NCI-H2029 (cell line): Measurements from ENCODE around the gene IFNA10.
"Not testable (repeated sequence)": the region's sequence is repeated elsewhere in the genome, so short reads cannot be mapped to it uniquely, and the experiment has no call there.

Source experiments
- DNase-seq: peaks from one replicate; lab custom pipeline; 2025; lab: John Stamatoyannopoulos, UW

The IFNA10 gene

GRCh38 chr9:21194867-21195776, 11.8 kb downstream of the IFNA10 start:
- DNase-seq: not testable (repeated sequence)

DNA sequence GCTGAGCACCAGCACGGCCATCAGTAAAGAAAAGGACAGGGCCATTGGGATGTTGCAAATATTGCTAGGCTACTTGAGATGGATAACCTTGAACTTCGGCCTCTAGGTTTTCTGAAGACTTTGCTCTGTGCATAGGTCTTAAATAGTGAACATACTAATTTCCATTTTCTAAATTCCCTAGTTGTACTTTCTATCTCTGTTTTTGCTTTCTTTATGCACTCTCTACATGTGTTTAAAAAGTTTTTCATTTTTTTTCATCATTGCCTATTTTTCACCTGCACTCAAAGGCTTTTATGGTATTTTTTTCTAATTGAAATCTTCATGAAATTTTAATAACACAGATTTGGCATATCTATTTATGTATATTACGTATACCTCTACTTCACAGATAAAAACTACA, 19.5 kb downstream of the IFNA10 start, which contains the start of gene IFNA4:
Gene IFNA4, minus strand, starts transcription at position 101 of the 400 bp plus-strand sequence. Its CDS starts 56 bp downstream, at position 45.
- not testable (repeated sequence) for DNase-seq

- not testable (repeated sequence) for DNase-seq
Observed at GRCh38 chr9:21182810-21183736, 23.9 kb downstream of the IFNA10 start.

GRCh38 chr9:21174671-21175070, 32.3 kb downstream of the IFNA10 start:
- DNase-seq: no peak

- DNase-seq: no peak
Observed at GRCh38 chr9:21172156-21172555, 34.8 kb downstream of the IFNA10 start.

DNA sequence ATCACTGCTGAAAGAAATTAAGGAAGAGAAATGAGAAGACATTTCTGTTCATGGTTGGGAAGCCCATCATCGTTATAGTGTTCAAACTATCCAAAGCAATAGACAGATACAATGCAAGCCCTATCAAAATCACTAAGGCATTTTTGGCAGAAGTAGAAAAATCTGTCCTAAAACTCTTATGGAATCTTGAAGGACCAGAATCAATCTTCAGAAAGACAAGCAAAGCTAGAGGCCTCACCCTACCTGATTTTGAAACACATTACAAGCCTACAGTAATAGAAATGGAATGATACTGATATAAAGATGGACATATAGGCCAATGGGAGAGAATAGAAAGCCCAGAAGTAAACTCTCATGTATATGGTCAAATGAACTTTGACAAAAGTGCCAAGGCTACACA, 35.6 kb downstream of the IFNA10 start:
- DNase-seq: no peak

DNA sequence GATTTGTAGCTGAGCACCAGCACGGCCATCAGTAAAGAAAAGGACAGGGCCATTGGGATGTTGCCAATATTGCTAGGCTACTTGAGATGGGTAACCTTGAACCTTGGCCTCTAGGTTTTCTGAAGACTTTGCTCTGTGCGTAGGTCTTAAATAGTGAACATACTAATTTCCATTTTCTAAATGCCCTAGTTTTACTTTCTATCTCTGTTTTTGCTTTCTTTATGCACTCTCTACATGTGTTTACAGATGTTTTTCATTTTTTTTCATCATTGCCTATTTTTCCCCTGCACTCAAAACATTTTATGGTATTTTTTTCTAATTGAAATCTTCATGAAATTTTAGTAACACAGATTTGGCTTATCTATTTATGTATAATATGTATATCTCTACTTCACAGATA, 40.4 kb downstream of the IFNA10 start, which contains the start of gene IFNA21:
Gene IFNA21, minus strand, starts transcription at position 101 of the 400 bp plus-strand sequence. Its CDS starts 48 bp downstream, at position 53.
- DNase-seq: not testable (repeated sequence)

DNA sequence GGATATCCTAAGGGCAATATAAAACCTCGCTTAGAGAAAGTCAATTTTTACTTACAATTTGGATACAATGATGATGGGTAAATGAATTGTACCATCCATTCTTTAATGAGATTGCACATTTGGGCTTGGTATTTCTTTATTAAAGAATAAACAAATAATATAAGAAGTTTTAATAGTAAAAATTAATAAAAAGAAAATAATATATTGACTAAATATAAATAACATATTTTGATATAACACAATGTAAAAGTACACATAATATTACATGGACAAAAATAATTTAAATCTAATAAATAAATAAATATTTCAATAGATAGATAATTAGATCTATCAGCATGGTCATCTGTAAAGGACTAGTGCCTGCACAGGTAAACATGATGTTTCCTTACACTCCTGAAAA, 41.4 kb downstream of the IFNA10 start:
- no peak for DNase-seq

GRCh38 chr9:21160178-21160577, 46.8 kb downstream of the IFNA10 start:
- DNase-seq: no peak
